HepG2 (cell line): ENCODE data around the gene SLC4A2. TPM values are rescaled to one million over a fixed set of nuclear protein-coding genes. Genes with fewer than 3 reads are reported as not detected.
A peak's percentile ranks its signal among the peaks of the same experiment; 100 is the strongest.

Source experiments
- AKAP8 ChIP-seq: sonication (generic); formaldehyde crosslinking; IDR thresholded peaks from 2 replicates; pipeline ENCODE4 v1.5.1; 2020; ENCODE audit warnings: mild to moderate bottlenecking, missing genetic modification reagents
- CBX1 ChIP-seq: IDR thresholded peaks from one replicate; pipeline ENCODE4 v1.6.1; 2016; ENCODE audit warnings: antibody characterized with exemption, low read depth
- DMAP1 ChIP-seq: IDR thresholded peaks from 2 replicates; pipeline ENCODE4 v1.6.1; 2016
- ERF ChIP-seq: IDR thresholded peaks from 2 replicates; pipeline ENCODE4 v1.6.1; 2018; ENCODE audit warnings: missing biosample characterization, missing genetic modification reagents
- FOXA3 ChIP-seq: IDR thresholded peaks from 2 replicates; pipeline ENCODE4 v1.6.1; 2016; ENCODE audit warnings: missing genetic modification reagents, missing compliant biosample characterization
- GATA4 ChIP-seq: sonication (generic); IDR thresholded peaks from 2 replicates; pipeline ENCODE4 v1.6.1; 2016; ENCODE audit warnings: antibody characterized with exemption, low read depth, borderline replicate concordance
- HMGXB4 ChIP-seq, 2 experiments: sonication (generic) in 1 of 2; formaldehyde crosslinking in 1 of 2; IDR thresholded peaks; 2 replicates each; pipeline versions ENCODE4 v1.4.0 to v1.6.1; 2018 to 2020; ENCODE audit warnings: missing genetic modification reagents in 2 of 2, borderline replicate concordance in 1 of 2, low read depth in 1 of 2, mild to moderate bottlenecking in 1 of 2, missing biosample characterization in 1 of 2
- KLF11 ChIP-seq: IDR thresholded peaks from 2 replicates; pipeline ENCODE4 v1.6.1; 2016; ENCODE audit warnings: missing compliant biosample characterization
- MIXL1 ChIP-seq: IDR thresholded peaks from 2 replicates; pipeline ENCODE4 v1.6.1; 2016
- NCOA2 ChIP-seq: sonication (generic); formaldehyde crosslinking; IDR thresholded peaks from 2 replicates; pipeline ENCODE4 v1.8.0; 2022; ENCODE audit warnings: inconsistent platforms
- RBM39 ChIP-seq: fragments of 200-400 bp; formaldehyde crosslinking; IDR thresholded peaks from one replicate; pipeline ENCODE4 v1.6.1; 2018; ENCODE audit warnings: antibody characterized with exemption, mild to moderate bottlenecking, low read depth, low read length; ENCODE audit not compliant: poor library complexity, severe bottlenecking
- RNF219 ChIP-seq: sonication (generic); formaldehyde crosslinking; IDR thresholded peaks from 2 replicates; pipeline ENCODE4 v1.5.0; 2020; ENCODE audit warnings: mild to moderate bottlenecking, missing genetic modification reagents
- SKI ChIP-seq: fragments of 450-650 bp; IDR thresholded peaks from one replicate; pipeline ENCODE4 v1.6.1; 2018; ENCODE audit warnings: mild to moderate bottlenecking; ENCODE audit not compliant: partially characterized antibody
- SSRP1 ChIP-seq: IDR thresholded peaks from 2 replicates; pipeline ENCODE4 v1.6.1; 2016; ENCODE audit warnings: control low read depth
- ZNF326 ChIP-seq: sonication (generic); formaldehyde crosslinking; IDR thresholded peaks from 2 replicates; pipeline ENCODE4 v1.4.0; 2020; ENCODE audit warnings: missing genetic modification reagents, borderline replicate concordance
- ZNF34 ChIP-seq: sonication (generic); formaldehyde crosslinking; IDR thresholded peaks from 2 replicates; pipeline ENCODE4 v1.4.0; 2020; ENCODE audit warnings: mild to moderate bottlenecking, missing genetic modification reagents, borderline replicate concordance
- ZNF343 ChIP-seq: sonication (generic); formaldehyde crosslinking; IDR thresholded peaks from 2 replicates; pipeline ENCODE4 v1.4.0; 2020; ENCODE audit warnings: mild to moderate bottlenecking, missing genetic modification reagents
- ZNF383 ChIP-seq: sonication (generic); formaldehyde crosslinking; IDR thresholded peaks from 2 replicates; pipeline ENCODE4 v1.4.0; 2020; ENCODE audit warnings: missing genetic modification reagents, mild to moderate bottlenecking, borderline replicate concordance
- ZNF7 ChIP-seq: IDR thresholded peaks from 2 replicates; pipeline ENCODE4 v1.6.1; 2016; ENCODE audit warnings: missing biosample characterization, missing genetic modification reagents
- ZNF773 ChIP-seq: sonication (generic); formaldehyde crosslinking; IDR thresholded peaks from 2 replicates; pipeline ENCODE4 v1.4.0; 2020; ENCODE audit warnings: missing genetic modification reagents, borderline replicate concordance
- ZSCAN22 ChIP-seq: sonication (generic); formaldehyde crosslinking; IDR thresholded peaks from 2 replicates; pipeline ENCODE4 v1.4.0; 2020; ENCODE audit warnings: mild to moderate bottlenecking, missing genetic modification reagents
- ZSCAN29 ChIP-seq: sonication (generic); formaldehyde crosslinking; conservative IDR thresholded peaks from 2 replicates; pipeline ENCODE4 v1.4.0; 2020; ENCODE audit warnings: mild to moderate bottlenecking, missing genetic modification reagents
- polyA plus RNA-seq, 8 experiments: library from polyadenylated mRNA; depleted of rRNA in 3 of 8; stranded (reverse) in 7 of 8; unstranded in 1 of 8; fragments of >200 nt; fragmentation: Illumina TruSeq in 4 of 8; extraction: Trizol in 4 of 8; gene quantifications; 2 replicates each; pipeline versions ENCODE4 v1.2.1 to v1.2.3, GENCODE V29; 2011 to 2016; ENCODE audit warnings: low read depth in 4 of 8, missing spikeins in 1 of 8, mixed read lengths in 1 of 8; ENCODE audit not compliant: insufficient read depth in 1 of 8
- total RNA-seq, 5 experiments: library from RNA; depleted of rRNA; stranded (reverse); fragments of >200 nt; fragmentation: Illumina TruSeq; extraction: Trizol; gene quantifications; 2 replicates each; pipeline ENCODE4 v1.2.3, GENCODE V29; 2016; ENCODE audit warnings: low read depth in 1 of 5
- TF ChIP-seq, protein P1 (sequence below): sonication (generic); formaldehyde crosslinking; IDR thresholded peaks from 2 replicates; pipeline ENCODE4 v1.4.0; 2020; ENCODE audit warnings: missing genetic modification reagents
- TF ChIP-seq, protein P2 (sequence below): sonication (generic); formaldehyde crosslinking; IDR thresholded peaks from 2 replicates; pipeline ENCODE4 v1.9.0; 2021; ENCODE audit warnings: missing genetic modification reagents, mild to moderate bottlenecking, borderline replicate concordance

Gene SLC4A2
- total and polyA plus RNA-seq, 2 of the 13 experiments (the other 11 are each of a cell fraction or from before 2014, with no cell fraction given) = 51.9 to 73.4 TPM

- TF ChIP-seq, protein P1, sequence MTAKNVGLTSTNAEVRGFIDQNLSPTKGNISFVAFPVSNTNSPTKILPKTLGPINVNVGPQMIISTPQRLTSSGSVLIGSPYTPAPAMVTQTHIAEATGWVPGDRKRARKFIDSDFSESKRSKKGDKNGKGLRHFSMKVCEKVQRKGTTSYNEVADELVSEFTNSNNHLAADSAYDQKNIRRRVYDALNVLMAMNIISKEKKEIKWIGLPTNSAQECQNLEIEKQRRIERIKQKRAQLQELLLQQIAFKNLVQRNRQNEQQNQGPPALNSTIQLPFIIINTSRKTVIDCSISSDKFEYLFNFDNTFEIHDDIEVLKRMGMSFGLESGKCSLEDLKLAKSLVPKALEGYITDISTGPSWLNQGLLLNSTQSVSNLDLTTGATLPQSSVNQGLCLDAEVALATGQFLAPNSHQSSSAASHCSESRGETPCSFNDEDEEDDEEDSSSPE = peak; percentile 47; the same call in 1 of the 2 replicates
- TF ChIP-seq ZNF773 (no peak), RNF219 (CRISPR knock-in tag) (no peak), ZSCAN22 (CRISPR knock-in tag) (no peak), CBX1 (no peak), SKI (no peak), AKAP8 (CRISPR knock-in tag) (0 out of 2 replicates have a peak, but pooled peaks have one; percentile 72), KLF11 (CRISPR knock-in tag) (peak; percentile 61; the same call in 1 of the 2 replicates), ZNF34 (CRISPR knock-in tag) (0 out of 2 replicates have a peak, but pooled peaks have one; percentile 36), NCOA2 (CRISPR knock-in tag) (0 out of 2 replicates have a peak, but pooled peaks have one; percentile 17), SSRP1 (CRISPR knock-in tag) (0 out of 2 replicates have a peak, but pooled peaks have one; percentile 54), ZNF343 (no peak), ZSCAN29 (CRISPR knock-in tag) (no peak), FOXA3 (peak; percentile 50; the same call in 1 of the 2 replicates), MIXL1 (CRISPR knock-in tag) (peak; percentile 30; the same call in 1 of the 2 replicates), RBM39 (peak; percentile 51), HMGXB4 (CRISPR knock-in tag; IDR thresholded peaks at IDR 0.05; ENCODE audit: borderline replicate concordance in 1 of 2, low read depth in 1 of 2) (peak in 1 of 2 experiments; percentile 25; a peak in 3 of 4 replicates), ERF (CRISPR knock-in tag) (no peak), ZNF7 (CRISPR knock-in tag) (no peak), GATA4 (peak; percentile 46), ZNF326 (CRISPR knock-in tag) (no peak), ZNF383 (CRISPR knock-in tag) (no peak), DMAP1 (CRISPR knock-in tag) (peak; percentile 70)
- TF ChIP-seq, protein P2, sequence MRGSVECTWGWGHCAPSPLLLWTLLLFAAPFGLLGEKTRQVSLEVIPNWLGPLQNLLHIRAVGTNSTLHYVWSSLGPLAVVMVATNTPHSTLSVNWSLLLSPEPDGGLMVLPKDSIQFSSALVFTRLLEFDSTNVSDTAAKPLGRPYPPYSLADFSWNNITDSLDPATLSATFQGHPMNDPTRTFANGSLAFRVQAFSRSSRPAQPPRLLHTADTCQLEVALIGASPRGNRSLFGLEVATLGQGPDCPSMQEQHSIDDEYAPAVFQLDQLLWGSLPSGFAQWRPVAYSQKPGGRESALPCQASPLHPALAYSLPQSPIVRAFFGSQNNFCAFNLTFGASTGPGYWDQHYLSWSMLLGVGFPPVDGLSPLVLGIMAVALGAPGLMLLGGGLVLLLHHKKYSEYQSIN = no peak
Observed at GRCh38 chr7:151062399-151063211, 3.2 kb downstream of the SLC4A2 start (continued).
